Measurements from ENCODE around the gene MRPL58.

The MRPL58 gene

DNA sequence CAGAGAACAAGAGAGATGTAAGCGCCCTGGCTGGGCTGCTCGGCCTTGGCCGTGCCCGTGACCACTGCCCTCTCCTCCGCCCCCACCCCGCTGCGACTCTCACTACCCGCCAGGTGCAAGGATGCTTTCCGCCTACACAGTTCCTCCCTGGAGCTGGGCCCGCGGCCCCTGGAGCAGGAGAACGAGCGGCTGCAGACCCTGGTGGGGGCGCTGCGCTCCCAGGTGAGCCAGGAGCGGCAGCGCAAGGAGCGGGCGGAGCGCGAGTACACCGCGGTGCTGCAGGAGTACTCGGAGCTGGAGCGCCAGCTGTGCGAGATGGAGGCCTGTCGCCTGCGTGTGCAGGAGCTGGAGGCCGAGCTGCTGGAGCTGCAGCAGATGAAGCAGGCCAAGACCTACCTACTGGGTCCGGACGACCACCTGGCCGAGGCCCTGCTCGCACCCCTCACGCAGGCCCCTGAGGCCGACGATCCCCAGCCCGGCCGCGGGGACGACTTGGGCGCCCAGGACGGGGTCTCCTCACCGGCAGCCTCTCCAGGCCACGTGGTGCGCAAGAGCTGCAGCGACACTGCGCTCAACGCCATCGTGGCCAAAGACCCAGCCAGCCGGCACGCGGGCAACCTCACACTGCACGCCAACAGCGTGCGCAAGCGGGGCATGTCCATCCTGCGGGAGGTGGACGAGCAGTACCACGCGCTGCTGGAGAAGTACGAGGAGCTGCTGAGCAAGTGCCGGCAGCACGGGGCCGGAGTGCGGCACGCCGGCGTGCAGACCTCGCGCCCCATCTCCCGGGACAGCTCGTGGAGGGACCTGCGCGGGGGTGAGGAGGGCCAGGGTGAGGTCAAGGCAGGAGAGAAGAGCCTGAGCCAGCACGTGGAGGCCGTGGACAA is 9.2 kb upstream of the MRPL58 start:
- TF ChIP-seq, protein P1, sequence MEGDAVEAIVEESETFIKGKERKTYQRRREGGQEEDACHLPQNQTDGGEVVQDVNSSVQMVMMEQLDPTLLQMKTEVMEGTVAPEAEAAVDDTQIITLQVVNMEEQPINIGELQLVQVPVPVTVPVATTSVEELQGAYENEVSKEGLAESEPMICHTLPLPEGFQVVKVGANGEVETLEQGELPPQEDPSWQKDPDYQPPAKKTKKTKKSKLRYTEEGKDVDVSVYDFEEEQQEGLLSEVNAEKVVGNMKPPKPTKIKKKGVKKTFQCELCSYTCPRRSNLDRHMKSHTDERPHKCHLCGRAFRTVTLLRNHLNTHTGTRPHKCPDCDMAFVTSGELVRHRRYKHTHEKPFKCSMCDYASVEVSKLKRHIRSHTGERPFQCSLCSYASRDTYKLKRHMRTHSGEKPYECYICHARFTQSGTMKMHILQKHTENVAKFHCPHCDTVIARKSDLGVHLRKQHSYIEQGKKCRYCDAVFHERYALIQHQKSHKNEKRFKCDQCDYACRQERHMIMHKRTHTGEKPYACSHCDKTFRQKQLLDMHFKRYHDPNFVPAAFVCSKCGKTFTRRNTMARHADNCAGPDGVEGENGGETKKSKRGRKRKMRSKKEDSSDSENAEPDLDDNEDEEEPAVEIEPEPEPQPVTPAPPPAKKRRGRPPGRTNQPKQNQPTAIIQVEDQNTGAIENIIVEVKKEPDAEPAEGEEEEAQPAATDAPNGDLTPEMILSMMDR (conservative IDR thresholded peaks at IDR 0.05) = no peak
- no peak overlapping the region for H3K27ac ChIP-seq

DNA sequence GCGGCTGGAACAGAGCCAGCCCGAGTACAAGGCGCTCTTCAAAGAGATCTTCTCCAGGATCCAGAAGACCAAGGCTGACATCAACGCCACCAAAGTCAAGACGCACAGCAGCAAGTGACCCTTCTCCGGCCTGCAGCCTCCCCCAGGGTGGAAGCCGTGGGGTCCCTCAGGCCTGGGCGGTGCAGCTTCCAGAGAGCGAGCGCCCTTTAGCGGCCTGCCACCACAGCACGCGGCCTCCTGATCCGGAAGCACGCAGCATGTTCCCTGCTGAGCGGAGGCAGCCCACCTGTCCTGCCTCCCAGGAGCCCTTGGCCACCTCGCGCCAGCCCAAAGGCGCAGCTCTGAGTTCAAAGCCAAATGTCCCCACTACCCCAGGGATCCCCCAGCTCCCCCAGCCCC is 8.5 kb upstream of the MRPL58 start:
- TF ChIP-seq, protein P1 (conservative IDR thresholded peaks at IDR 0.05) = no peak
- no peak overlapping the region for H3K27ac ChIP-seq

DNA sequence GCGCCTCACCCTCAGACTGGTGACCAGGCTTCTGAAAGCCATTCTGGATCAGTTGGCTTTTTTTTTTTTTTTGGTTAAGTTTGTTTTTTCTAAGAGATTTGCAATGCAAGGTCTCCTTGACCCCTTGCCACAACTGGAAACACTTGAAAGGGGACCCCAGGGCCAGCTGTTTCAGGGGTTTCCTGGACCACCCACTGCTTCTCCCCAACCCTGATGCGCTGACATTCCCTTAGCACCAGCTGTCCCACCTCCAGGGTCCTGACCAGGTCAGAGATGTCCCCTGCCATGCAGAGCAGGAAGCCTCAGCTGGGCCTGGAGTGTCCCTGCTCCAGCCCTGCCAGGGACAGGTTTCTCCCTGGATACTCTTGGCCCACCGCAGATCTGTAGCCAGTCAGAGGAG is 8.1 kb upstream of the MRPL58 start:
- no peak overlapping the region for H3K27ac ChIP-seq
- TF ChIP-seq, protein P1 (conservative IDR thresholded peaks at IDR 0.05) = no peak

DNA sequence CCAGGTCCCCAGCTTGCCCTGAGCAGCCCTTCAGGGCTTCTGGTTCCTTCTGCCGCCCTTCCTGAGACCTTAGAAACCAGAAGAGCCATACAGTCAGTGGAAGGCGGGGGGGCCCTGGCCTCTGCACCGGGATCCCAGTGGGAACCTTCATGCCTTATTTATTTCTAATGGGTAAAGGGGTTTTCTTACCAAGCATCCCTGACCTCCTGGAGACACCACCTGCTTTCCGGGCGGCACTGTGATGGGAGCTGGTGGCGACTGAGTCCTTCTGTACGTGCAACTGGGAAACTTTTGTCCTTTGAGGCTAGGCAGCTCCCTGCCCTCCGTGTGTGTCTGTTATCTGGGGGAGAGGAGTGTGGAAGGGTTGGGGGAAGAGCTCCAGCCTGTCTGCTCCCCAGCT is 7.2 kb upstream of the MRPL58 start:
- H3K27ac ChIP-seq = peak overlapping the region; percentile 14; the same call in 1 of the 2 replicates
- TF ChIP-seq, protein P1 (conservative IDR thresholded peaks at IDR 0.05) = no peak

DNA sequence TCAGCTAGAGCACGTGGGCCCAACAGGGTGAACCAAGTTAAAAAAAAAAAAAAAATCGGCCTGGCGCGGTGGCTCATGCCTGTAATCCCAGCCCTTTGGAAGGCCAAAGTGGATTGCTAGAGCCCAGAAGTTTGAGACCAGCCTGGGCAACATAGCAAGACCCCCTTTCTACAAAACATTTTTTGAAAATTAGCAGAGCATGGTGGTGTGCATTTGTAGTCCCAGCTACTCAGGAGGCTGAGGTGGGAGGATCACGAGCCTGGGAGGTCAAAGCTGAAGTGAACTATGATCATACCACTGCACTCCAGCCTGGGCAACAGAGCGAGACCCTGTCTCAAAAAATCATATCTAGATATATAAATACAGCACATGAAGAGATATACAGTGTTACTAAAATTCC is 6.4 kb upstream of the MRPL58 start:
- H3K27ac ChIP-seq = peak overlapping the region; percentile 99

DNA sequence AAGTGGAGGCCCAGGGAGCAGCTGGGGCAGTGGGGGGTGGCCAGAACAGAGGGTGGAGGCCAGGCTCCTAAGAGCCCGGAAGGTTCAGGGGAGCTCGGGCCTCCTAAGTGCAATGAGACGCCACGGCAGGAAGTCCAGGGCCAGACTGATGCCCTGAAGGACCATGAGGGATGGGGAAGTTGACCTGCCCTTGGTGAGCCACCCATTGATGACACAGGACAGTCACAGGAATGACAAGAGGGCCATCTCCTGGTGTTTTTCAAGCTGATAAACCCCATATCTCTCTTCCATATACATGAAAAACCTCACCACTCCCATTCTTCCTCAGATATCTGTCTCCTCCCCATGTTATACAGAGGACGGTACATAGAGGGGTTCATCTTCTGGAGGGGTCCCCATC is 5.8 kb upstream of the MRPL58 start:
- TF ChIP-seq, protein P1 (conservative IDR thresholded peaks at IDR 0.05) = no peak

DNA sequence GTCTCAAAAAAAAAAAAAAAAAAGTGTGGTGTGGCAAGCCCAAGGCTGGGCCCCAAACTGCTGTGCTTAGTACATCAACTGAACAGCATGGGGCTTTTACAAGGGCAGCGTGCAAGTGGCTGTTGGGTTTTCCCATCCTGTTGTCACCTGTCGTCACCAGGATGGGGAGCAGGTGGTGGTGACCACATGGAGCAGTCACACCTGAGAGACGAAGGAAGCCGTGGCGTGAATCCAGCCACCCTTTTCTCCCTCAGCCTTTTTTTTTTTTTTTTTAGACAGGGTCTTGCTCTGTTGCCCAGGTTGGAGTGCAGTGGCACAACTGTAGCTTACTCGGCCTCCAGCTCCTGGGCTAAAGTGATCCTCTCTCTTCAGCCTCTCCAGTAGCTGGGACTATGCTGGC is 4.1 kb upstream of the MRPL58 start:
- TF ChIP-seq, protein P1 (conservative IDR thresholded peaks at IDR 0.05) = no peak
- peak overlapping the region; percentile 99 for H3K27ac ChIP-seq

More for the DNA sequence above, 5.8 kb upstream of the MRPL58 start:
- peak overlapping the region; percentile 99 for H3K27ac ChIP-seq

DNA sequence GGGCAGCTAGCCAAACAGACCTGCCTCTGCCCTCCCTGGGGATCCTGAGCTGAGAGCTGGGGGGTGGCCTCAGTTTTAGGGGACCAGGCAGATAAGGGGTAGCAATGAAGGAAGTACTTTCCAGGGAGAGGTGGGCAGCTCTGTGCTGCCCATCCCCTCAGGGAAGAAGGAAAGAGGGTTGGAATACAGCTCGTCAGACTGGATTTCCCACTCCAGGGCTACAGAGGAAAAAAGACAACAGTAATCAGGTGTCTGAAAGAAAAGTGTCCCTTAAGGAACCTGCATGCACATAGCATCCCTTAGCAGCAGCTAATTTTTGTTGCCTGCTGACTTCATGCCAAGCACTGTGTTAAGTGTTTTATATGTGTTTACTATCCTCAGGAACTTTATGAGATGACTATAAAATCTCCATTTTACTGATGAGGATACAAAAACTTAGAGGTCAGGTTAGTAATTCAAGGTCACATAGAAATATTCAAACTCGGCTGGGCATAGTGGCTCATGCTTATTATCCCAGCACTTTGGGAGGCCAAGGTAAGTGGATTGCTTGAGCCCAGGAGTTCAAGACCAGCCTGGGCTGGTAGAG is 3.2 kb upstream of the MRPL58 start:
- TF ChIP-seq, protein P1 (conservative IDR thresholded peaks at IDR 0.05) = no peak
- H3K27ac ChIP-seq = peak overlapping the region; percentile 99

Data from VCaP (cell line).